GM18951 (cell line): ENCODE data around the gene ARAP2.
"Not testable (repeated sequence)": the region's sequence is repeated elsewhere in the genome, so short reads cannot be mapped to it uniquely, and the experiment has no call there.

Experiments used
- POLR2A ChIP-seq: IDR thresholded peaks from 4 replicates; pipeline ENCODE4 v1.6.1; 2011; ENCODE audit warnings: mild to moderate bottlenecking; ENCODE audit not compliant: insufficient read length, insufficient read depth; ENCODE audit errors: extremely low read depth
- in situ Hi-C: fragments of 300-500 bp; cut with MboI; formaldehyde crosslinking; loops from one replicate; pipeline ENCODE4 v1.12.0; 2022; ENCODE audit warnings: low sequenced_read_pairs, mixed read lengths, inconsistent platforms; ENCODE audit not compliant: unreplicated experiment

The ARAP2 gene

GRCh38 chr4:36197501-36197900, 46.8 kb downstream of the ARAP2 start:
- in situ Hi-C loops = no loop called here
- TF ChIP-seq POLR2A = no peak

- in situ Hi-C loops = no loop called here
- no peak for TF ChIP-seq POLR2A
Measured at GRCh38 chr4:36196145-36196913, 48.0 kb downstream of the ARAP2 start.

- in situ Hi-C loops = no loop called here
- no peak for TF ChIP-seq POLR2A
Measured at GRCh38 chr4:36192922-36193321, 51.4 kb downstream of the ARAP2 start.

- no peak for TF ChIP-seq POLR2A
- in situ Hi-C loops = no loop called here
Measured at GRCh38 chr4:36189511-36190226, 54.6 kb downstream of the ARAP2 start.

GRCh38 chr4:36187723-36188333, 56.5 kb downstream of the ARAP2 start:
- TF ChIP-seq POLR2A = no peak
- in situ Hi-C loops = no loop called here

GRCh38 chr4:36183665-36184393, 60.5 kb downstream of the ARAP2 start:
- TF ChIP-seq POLR2A = no peak
- in situ Hi-C loops = no loop called here

- TF ChIP-seq POLR2A = no peak
- in situ Hi-C loops = no loop called here
Measured at GRCh38 chr4:36183232-36183631, 61.1 kb downstream of the ARAP2 start.

- in situ Hi-C loops = not testable (repeated sequence)
Measured at GRCh38 chr4:36182315-36182714, 62.0 kb downstream of the ARAP2 start.

GRCh38 chr4:36180206-36180605, 64.1 kb downstream of the ARAP2 start:
- no peak for TF ChIP-seq POLR2A
- in situ Hi-C loops = no loop called here

GRCh38 chr4:36178484-36178883, 65.8 kb downstream of the ARAP2 start:
- no peak for TF ChIP-seq POLR2A
- in situ Hi-C loops = no loop called here

- no peak for TF ChIP-seq POLR2A
- in situ Hi-C loops = no loop called here
Measured at GRCh38 chr4:36177946-36178345, 66.4 kb downstream of the ARAP2 start.

- in situ Hi-C loops = no loop called here
- no peak for TF ChIP-seq POLR2A
Measured at GRCh38 chr4:36174570-36174969, 69.7 kb downstream of the ARAP2 start.

- in situ Hi-C loops = no loop called here
- no peak for TF ChIP-seq POLR2A
Measured at GRCh38 chr4:36173905-36174304, 70.4 kb downstream of the ARAP2 start.
